Measurements from ENCODE around the gene TCF20. TPM values are rescaled to one million over a fixed set of nuclear protein-coding genes. Genes with fewer than 3 reads are reported as not detected.

TCF20 gene
- total RNA-seq, 2 donors from 2014 or later = 54.8 to 69.0 TPM

DNA sequence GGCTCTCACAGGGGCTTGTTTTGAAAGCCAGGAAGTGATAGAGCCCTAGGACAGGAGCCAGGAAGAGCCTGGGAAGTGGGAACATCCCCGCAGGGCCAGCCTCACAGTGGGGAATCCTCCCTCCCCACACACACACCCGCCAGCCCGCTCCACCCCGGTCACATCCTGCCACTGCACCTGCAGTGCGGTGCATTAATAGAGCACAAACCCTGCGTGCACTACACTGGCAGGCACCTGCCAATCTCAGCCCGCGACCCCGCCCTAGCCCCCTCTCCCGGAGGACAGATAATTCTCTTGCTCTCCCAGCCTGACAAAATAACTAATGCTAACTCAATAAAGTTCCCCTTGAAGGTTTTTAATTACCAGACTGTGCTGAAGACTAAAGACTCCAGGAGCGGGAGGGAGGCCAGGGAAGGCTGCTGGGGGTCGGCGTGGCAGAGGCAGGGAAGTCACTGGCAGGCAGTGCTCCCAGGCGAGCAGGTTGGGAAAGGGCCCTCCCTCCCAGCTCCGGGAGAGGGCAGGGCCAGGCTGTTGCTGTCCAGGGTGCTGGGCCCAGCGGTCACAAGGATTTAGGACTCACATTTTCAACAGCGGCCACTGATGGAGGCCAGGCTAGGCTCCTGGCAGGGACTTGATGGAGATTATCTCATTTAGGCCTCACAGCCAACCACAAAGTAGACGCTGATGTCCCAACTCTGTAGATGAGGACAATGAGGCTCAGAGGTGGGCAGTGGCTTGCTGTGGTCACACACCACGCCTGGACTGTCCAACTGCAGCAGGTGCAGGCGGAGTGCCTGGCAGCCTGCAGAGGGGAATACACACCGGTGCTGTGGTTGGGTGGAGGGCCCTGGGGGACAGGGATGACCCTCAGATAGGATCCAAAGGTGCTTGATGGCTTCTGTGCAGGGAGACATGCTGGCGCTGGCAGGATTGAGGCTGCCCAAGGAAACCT lies 23.9 kb upstream of the TCF20 start:
- Mint-ChIP-seq H3K27me3 (no peaks in the 10 kb centered on the region), H3K36me3 (no peaks in the 10 kb centered on the region), H3K27ac (no peak overlapping the region), H3K4me1 (ENCODE audit: low read depth in 2 of 2) (peaks cover 0 to 3% of the 10 kb centered on the region in 2 donors), H3K9me3 (no peaks in the 10 kb centered on the region), H3K4me3 (no peak overlapping the region)
- ATAC-seq (no peak), DNase-seq (ENCODE audit: low spot score) (no peak)

DNA sequence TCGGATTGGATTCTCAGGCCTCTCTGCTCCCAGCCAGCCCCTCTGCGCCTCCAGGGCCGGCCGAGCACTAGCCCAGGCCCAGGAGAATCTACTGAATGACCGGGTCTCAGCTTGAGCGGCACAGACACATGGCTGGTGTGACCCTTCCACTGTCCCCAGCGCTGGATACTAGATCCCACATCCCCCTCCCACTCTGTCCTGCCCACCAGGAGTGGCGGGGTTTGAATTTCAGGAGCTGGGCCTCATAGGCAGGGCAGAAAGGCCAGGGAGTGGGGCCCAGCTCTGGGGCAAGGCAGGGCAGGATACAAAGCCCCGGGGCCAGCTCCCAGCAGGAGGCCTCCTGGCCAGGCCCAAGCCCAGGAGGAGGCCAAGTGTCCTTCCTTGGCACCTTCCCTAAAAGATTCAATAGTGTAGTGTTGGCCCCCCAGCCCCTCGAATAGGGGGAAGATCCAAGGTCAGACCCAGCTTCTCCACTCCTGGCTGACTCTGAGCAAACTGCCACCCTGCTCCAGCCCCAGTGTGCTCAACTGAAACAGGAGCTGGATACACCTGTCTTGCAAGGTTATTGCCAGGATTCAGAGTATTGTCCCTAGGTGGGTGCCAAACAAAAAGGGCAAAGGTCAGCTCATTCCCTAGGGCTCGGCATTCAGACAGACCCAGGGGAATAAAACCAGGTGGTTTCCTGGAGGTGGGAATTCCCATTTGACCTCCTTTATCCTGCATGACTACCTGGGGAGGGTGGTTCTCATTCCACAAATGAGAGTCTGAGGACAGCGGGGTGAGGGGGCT lies 22.5 kb upstream of the TCF20 start:
- H3K4me1 Mint-ChIP-seq (ENCODE audit: low read depth in 2 of 2) = no peaks in the 10 kb centered on the region
- no peaks in the 10 kb centered on the region for H3K36me3 Mint-ChIP-seq
- DNase-seq (ENCODE audit: low spot score) = no peak

DNA sequence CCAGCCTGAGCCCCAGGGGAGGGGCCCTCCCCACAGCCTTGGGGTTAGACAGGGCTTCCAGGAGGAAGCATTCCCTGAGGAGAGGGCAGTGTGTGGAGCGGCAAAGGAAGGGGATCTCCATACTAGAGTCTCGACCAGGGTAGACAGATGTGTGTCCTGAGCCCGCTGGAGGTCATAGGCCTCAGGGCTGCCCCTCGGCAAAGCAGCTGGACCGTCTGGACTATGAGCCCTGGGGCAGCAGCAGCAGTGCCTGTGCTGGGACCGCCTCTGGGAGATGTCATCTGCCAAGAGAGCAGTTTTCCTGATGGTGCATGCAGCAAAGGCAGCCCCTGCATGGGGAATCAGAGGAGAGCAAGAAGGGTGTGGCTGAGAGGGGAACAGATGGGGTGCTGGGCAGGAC lies 20.8 kb upstream of the TCF20 start:
- no peaks in the 10 kb centered on the region for H3K9me3 Mint-ChIP-seq
- ATAC-seq (no peak), DNase-seq (ENCODE audit: low spot score) (no peak)
- H3K27ac Mint-ChIP-seq = no peak overlapping the region
- peaks cover 0 to 2% of the 10 kb centered on the region in 2 donors for H3K27me3 Mint-ChIP-seq
- peaks cover 5% of the 10 kb centered on the region in 2 donors for H3K4me1 Mint-ChIP-seq (ENCODE audit: low read depth in 2 of 2)
- no peaks in the 10 kb centered on the region for H3K36me3 Mint-ChIP-seq
- H3K4me3 Mint-ChIP-seq = no peak overlapping the region

More for the DNA sequence above, 22.5 kb upstream of the TCF20 start:
- Mint-ChIP-seq H3K27me3 (no peaks in the 10 kb centered on the region), H3K4me3 (no peak overlapping the region), H3K9me3 (no peaks in the 10 kb centered on the region), H3K27ac (no peak overlapping the region)
- no peak for ATAC-seq

DNA sequence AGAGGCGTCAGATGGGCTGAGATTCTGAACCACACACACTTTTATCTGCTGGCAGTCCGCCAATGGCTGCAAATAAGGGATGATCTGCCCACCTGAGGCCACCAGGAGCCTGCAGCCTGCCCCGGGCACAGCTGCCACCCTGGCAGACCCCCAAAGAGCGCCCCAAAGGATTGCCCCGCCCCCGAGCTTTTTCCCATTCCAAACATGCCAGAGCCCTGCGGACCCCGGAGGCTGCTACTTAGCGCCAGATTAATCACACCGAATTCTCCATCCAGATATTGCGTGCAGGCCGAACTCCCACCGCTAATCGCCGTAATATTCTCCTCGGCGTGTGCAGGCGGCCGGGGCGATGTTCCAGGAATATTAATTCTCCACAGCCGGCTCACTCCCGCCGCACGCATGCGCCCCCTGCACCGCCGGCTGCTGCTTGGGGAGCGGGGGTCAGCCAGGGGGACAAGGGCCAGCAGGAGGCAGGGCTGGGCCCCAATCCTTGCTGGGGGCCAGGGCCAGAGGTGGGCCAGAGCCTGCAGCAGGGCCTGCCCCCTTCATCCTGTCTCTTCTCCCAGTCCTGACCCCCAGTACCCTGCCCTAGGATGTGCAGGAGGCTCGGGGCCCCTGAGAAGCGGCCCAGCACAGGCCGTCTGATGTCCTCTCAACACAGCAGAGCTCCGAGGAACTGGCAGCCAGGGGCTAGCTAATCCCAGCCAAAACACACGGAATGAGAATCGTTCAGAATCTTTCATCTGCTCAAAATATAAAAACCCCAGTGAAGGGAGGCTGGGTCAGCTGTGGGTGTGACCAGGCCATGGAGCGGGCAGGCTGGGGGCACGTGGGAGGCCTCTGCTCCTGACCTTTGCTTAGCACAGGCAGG lies 19.5 kb upstream of the TCF20 start:
- Mint-ChIP-seq H3K4me1 (ENCODE audit: low read depth in 2 of 2) (peaks cover 13 to 14% of the 10 kb centered on the region in 2 donors), H3K4me3 (no peak overlapping the region), H3K9me3 (no peaks in the 10 kb centered on the region), H3K27me3 (peaks cover 0 to 6% of the 10 kb centered on the region in 2 donors), H3K36me3 (no peaks in the 10 kb centered on the region), H3K27ac (no peak overlapping the region)
- ATAC-seq (no peak), DNase-seq (ENCODE audit: low spot score) (no peak)

DNA sequence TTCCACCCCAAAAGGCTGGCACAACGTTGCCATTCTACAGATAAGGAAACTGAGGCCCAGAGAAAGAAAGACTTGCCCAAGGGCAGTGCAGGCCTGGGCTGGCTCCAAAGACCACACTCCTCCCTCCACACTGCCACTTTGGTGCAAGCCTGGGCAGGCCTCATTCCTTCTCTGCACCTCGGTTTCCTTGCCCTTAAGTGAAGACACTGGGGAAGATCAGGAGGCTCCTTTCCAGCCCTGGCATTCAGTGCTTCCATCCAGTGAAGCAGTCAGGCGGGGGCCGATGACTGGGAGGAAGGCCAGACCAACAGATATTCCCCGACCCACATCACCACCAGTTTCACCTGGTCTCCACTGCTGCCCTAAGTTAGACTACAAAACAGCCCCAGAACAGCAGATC lies 18.3 kb upstream of the TCF20 start:
- Mint-ChIP-seq H3K27ac (no peak overlapping the region), H3K27me3 (peaks cover 0 to 9% of the 10 kb centered on the region in 2 donors), H3K36me3 (no peaks in the 10 kb centered on the region), H3K4me3 (no peak overlapping the region), H3K9me3 (no peaks in the 10 kb centered on the region), H3K4me1 (ENCODE audit: low read depth in 2 of 2) (peaks cover 13 to 16% of the 10 kb centered on the region in 2 donors)
- ATAC-seq = no peak
- DNase-seq (ENCODE audit: low spot score) = no peak

DNA sequence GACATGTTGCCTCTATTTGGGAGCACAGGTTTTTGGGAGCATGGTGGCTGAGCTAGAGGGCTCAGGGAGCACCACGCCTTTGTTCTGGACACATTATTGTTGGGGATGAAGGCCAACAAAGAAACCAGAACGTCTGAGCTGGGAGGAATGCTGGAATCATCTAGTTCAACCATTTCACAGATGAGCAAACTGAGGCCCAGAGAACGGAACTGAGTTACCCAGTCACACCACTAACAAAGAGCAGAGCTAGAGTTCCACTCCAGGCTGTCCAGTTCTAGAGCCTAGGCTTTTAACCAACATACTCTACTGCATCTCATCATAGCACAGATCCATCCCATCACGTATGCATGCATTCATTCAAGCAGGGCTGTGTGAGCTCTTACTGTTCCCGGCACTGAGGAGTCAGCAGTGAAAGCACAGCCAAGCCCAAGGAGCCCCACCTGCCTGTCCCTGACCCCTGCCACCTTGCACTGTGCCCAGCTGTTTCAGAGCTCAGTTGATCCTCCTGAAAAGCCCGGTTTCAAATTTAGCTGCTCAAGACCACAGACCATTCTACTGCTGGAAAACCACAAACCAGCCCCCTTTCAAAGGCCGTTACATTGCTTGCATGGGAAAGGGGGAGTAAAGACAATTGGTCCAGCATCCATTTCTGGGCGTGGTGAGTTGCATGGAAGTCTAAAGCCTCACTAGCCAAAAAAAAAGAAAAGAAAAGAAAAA lies 16.9 kb upstream of the TCF20 start:
- H3K27me3 Mint-ChIP-seq = peaks cover 7 to 15% of the 10 kb centered on the region in 2 donors
- H3K4me3 Mint-ChIP-seq = no peak overlapping the region
- H3K27ac Mint-ChIP-seq = no peak overlapping the region
- H3K9me3 Mint-ChIP-seq = no peaks in the 10 kb centered on the region
- peaks cover 18% of the 10 kb centered on the region in 2 donors for H3K4me1 Mint-ChIP-seq (ENCODE audit: low read depth in 2 of 2)
- no peak for ATAC-seq
- no peaks in the 10 kb centered on the region for H3K36me3 Mint-ChIP-seq
- no peak for DNase-seq (ENCODE audit: low spot score)

DNA sequence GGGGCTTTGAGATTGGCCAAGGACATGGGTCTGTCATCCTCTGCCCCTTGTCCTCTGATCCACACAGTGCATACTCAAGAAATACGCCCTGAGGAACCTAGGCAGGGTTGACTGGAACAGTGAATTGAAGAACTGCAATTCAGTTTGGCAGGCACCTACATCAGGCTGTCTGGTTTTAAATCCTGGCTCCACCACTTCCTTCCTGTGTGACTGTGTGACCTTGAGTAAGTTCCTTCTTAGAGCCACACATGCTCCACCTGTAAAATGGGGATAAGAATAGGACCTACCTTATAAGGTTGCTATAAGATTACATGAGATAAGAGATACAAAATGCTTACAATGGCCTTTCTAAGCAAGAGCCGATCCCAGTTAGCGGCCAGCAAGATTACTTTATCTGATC lies 15.8 kb upstream of the TCF20 start:
- H3K36me3 Mint-ChIP-seq = no peaks in the 10 kb centered on the region
- peaks cover 7 to 24% of the 10 kb centered on the region in 2 donors for H3K27me3 Mint-ChIP-seq
- H3K27ac Mint-ChIP-seq = no peak overlapping the region
- peak in 1 of 2 donors; percentile 43 for ATAC-seq
- peaks cover 18% of the 10 kb centered on the region in 2 donors for H3K4me1 Mint-ChIP-seq (ENCODE audit: low read depth in 2 of 2)
- H3K4me3 Mint-ChIP-seq = no peak overlapping the region
- no peaks in the 10 kb centered on the region for H3K9me3 Mint-ChIP-seq
- no peak for DNase-seq (ENCODE audit: low spot score)

DNA sequence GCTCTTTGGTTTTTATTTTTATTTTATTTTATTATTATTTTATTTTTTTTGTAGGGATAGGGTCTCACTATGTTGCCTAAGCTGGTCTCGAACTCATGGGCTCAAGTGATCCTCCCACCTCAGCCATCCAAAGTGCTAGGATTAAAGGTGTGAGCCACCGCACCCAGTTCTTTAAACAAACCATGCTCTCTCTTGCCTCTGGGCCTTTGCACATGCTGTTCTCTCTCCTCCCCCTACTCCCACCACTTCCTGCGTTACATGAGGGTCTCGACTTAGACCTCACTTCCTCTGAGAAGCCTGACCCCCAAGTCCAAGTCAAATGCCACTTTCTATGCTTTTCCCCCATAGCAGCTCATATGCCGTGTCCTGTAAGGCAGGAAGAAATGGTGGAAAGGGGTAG lies 15.2 kb upstream of the TCF20 start:
- ATAC-seq = no peak
- H3K4me1 Mint-ChIP-seq (ENCODE audit: low read depth in 2 of 2) = peaks cover 18% of the 10 kb centered on the region in 2 donors
- no peaks in the 10 kb centered on the region for H3K36me3 Mint-ChIP-seq
- no peak overlapping the region for H3K27ac Mint-ChIP-seq
- peaks cover 7 to 24% of the 10 kb centered on the region in 2 donors for H3K27me3 Mint-ChIP-seq
- H3K9me3 Mint-ChIP-seq = no peaks in the 10 kb centered on the region
- no peak overlapping the region for H3K4me3 Mint-ChIP-seq
- DNase-seq (ENCODE audit: low spot score) = no peak

DNA sequence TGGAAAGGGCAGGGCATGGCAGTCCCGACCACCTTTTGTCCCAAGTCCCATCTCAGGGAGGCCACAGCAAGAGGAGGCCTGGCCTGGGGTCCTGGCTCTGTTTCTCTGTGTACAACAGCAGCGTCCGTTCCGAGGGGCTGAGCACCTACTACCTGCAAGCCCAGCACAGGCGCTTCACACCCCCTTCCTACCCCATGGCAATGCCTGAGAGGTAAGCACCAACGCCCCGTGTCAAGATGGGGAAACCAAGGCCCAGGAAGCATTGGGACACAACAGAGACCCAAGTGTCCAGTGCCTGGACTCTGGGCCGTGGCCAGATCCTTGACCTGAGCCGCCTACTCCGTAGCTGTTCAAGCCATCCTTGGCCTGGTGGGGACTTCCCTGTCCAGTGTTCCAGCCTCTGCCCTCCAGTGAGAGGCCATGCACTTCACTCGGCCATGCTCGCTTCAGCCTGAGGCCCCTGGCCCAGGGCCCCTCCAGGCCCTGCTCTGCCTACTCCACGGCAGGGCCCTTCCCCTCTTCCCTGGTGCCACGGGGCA lies 14.3 kb upstream of the TCF20 start:
- Mint-ChIP-seq H3K9me3 (no peaks in the 10 kb centered on the region), H3K4me3 (no peak overlapping the region), H3K4me1 (ENCODE audit: low read depth in 2 of 2) (peaks cover 18% of the 10 kb centered on the region in 2 donors), H3K36me3 (no peaks in the 10 kb centered on the region), H3K27ac (no peak overlapping the region), H3K27me3 (peaks cover 7 to 24% of the 10 kb centered on the region in 2 donors)
- DNase-seq (ENCODE audit: low spot score) (no peak), ATAC-seq (no peak)

DNA sequence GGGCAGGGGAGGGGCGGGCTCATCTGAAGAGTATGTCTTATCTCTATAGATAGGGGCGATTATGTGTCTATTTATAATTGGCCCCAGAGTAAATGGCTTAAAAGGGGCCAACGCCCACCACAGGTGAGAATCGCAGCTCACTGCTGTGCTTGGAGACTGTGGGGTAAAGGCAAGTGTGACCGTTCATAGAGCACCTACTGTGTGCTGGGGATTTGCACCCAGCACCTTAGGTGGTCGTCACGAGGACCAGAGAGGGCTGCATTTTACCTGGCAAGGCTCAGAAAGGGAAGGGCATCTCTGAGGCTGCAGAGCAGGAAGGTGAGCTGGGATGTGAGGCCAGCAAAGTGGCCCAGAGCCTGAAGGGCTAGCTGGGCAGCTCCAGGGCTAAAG lies 13.7 kb upstream of the TCF20 start:
- DNase-seq (ENCODE audit: low spot score) = no peak
- Mint-ChIP-seq H3K27ac (no peak overlapping the region), H3K9me3 (no peaks in the 10 kb centered on the region)

DNA sequence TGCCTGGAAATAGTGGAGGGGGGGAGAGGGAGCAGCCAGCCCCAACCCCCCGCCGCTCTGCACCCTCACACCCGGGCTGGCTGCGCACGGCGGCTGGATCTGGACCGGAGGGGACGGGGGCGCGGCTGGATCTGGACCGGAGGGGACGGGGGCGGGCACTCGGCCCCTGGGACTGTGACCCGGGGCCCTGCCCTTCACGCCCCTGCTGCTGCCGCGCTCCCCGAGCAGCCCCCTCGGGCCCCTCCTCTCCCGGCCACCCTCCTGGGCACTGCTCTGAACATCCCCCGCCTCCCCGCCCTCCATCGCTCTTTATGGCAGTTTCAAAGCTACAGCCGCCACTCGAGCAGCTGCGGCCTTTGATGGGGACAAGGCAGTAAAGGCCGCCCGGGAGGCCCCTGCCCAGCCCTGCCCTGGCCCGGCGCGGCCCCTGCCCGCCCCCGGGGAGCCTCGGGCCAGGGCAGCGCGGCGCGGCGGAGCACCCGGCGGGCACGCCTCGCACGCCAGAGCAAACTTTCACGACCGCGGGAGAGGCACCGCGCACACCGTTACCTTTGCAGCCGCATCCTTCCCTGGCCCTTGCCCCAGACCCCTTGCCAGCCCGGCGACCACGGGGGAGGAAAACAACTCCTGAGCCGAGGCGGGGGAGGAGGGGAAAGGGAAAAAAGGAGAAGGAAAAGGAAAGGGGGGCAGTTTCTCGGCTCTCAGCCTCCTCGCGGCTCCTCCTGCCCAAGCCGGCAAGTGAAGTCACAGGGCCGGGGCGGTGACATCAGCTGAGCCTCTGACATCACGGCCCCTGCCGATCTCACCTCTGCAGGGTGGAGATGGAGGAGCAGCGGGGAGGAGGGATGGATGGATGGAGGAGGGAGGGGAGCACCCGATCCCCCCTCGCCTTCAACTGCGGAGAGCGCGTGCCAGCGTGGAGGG lies 13.1 kb upstream of the TCF20 start:
- DNase-seq (ENCODE audit: low spot score) = no peak
- peak overlapping the region; percentile 52 for H3K4me3 Mint-ChIP-seq
- H3K9me3 Mint-ChIP-seq = no peaks in the 10 kb centered on the region
- peaks cover 18% of the 10 kb centered on the region in 2 donors for H3K4me1 Mint-ChIP-seq (ENCODE audit: low read depth in 2 of 2)
- ATAC-seq = peak in 1 of 2 donors; percentile 37
- H3K36me3 Mint-ChIP-seq = no peaks in the 10 kb centered on the region
- H3K27me3 Mint-ChIP-seq = peaks cover 7 to 24% of the 10 kb centered on the region in 2 donors
- H3K27ac Mint-ChIP-seq = no peak overlapping the region

More for the DNA sequence above, 13.7 kb upstream of the TCF20 start:
- Mint-ChIP-seq H3K4me3 (no peak overlapping the region), H3K27me3 (peaks cover 7 to 24% of the 10 kb centered on the region in 2 donors), H3K4me1 (ENCODE audit: low read depth in 2 of 2) (peaks cover 18% of the 10 kb centered on the region in 2 donors), H3K36me3 (no peaks in the 10 kb centered on the region)
- ATAC-seq = no peak

DNA sequence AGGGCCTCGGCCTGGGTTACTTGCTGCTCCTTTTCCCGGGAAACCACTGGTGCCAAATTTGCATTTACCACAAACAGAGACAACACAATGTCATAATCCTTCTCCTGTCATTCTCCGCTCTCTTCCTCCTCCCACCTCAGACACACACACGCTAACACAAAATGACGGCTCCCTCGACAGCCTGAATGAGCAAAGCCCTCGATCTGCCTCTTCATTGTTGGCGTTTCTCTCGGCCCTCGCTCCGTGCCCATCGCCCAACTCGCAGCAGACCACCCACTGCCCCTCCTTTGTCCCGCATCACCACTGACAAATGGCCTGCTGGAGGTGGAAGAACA lies 12.5 kb upstream of the TCF20 start:
- H3K36me3 Mint-ChIP-seq = no peaks in the 10 kb centered on the region
- peaks cover 18% of the 10 kb centered on the region in 2 donors for H3K4me1 Mint-ChIP-seq (ENCODE audit: low read depth in 2 of 2)
- no peak overlapping the region for H3K27ac Mint-ChIP-seq
- H3K27me3 Mint-ChIP-seq = peaks cover 7 to 24% of the 10 kb centered on the region in 2 donors
- DNase-seq (ENCODE audit: low spot score) (no peak), ATAC-seq (no peak)
- H3K9me3 Mint-ChIP-seq = no peaks in the 10 kb centered on the region
- no peak overlapping the region for H3K4me3 Mint-ChIP-seq

Data from natural killer cell treated with Interleukin-12 subunit alpha and Interleukin-12 subunit beta and Interleukin-15 and Interleukin-18, amount 100 ng/mL, for 72 hours (primary cell).